Caco-2 (cell line): ENCODE results near the gene RDH11. TPM values are rescaled to one million over a fixed set of nuclear protein-coding genes. Genes with fewer than 3 reads are reported as not detected.

Source experiments
- BruUV-seq: library from RNA; stranded (reverse); fragments of 400-500 nt; replicated peaks from 2 replicates; lab custom pipeline; 2021; lab: Mats Ljungman, UMichigan
- CTCF ChIA-PET: fragments of 300-600 bp; sonication (Branson Sonifier 250); formaldehyde crosslinking; loops from one replicate; lab custom pipeline; 2022; ENCODE audit warnings: antibody characterized with exemption; lab: Charles Lee
- POLR2A ChIA-PET: fragments of 300-600 bp; sonication (Branson Sonifier 250); formaldehyde crosslinking; loops from one replicate; lab custom pipeline; 2022; ENCODE audit warnings: antibody characterized with exemption; lab: Charles Lee
- DNase-seq, 2 experiments: peaks; one replicate each; pipeline versions ENCODE4 v3.0.0 to v3.0.0-alpha.2; 2020 to 2022
- H3K27me3 ChIP-seq: replicated peaks from 2 replicates; pipeline ENCODE4 v1.6.0; 2011; ENCODE audit warnings: low read length; ENCODE audit not compliant: control insufficient read depth, insufficient read depth
- H3K36me3 ChIP-seq: 2 replicates; pipeline ENCODE4 v1.5.1; 2011; ENCODE audit warnings: low read length; ENCODE audit not compliant: control insufficient read depth, insufficient read depth
- H3K4me1 ChIP-seq: fragments of 250-450 bp; sonication (Bioruptor Pico); 2 replicates; pipeline ENCODE4 v1.5.1; 2020; ENCODE audit warnings: mild to moderate bottlenecking
- H3K4me3 ChIP-seq: 2 replicates; pipeline ENCODE4 v1.5.1; 2011; ENCODE audit warnings: low read depth, mild to moderate bottlenecking, control low read depth, low read length
- H3K9me3 ChIP-seq: fragments of 250-450 bp; sonication (Bioruptor Pico); 2 replicates; pipeline ENCODE4 v1.5.1; 2020; ENCODE audit warnings: mild to moderate bottlenecking, moderate library complexity
- H3K27ac Mint-ChIP-seq: one replicate; pipeline ENCODE4 v1.8.0; 2022; ENCODE audit warnings: mixed read lengths; ENCODE audit not compliant: unreplicated experiment
- H3K27me3 Mint-ChIP-seq: one replicate; pipeline ENCODE4 v1.8.0; 2022; ENCODE audit warnings: mixed read lengths; ENCODE audit not compliant: insufficient read depth, unreplicated experiment
- H3K36me3 Mint-ChIP-seq: one replicate; pipeline ENCODE4 v1.8.0; 2022; ENCODE audit warnings: mild to moderate bottlenecking, mixed read lengths; ENCODE audit not compliant: insufficient read depth, unreplicated experiment
- H3K4me1 Mint-ChIP-seq: one replicate; pipeline ENCODE4 v1.8.0; 2022; ENCODE audit warnings: low read depth, mixed read lengths; ENCODE audit not compliant: unreplicated experiment
- H3K4me3 Mint-ChIP-seq: one replicate; pipeline ENCODE4 v1.8.0; 2022; ENCODE audit warnings: mild to moderate bottlenecking, moderate library complexity, mixed read lengths; ENCODE audit not compliant: unreplicated experiment
- H3K9me3 Mint-ChIP-seq: one replicate; pipeline ENCODE4 v1.8.0; 2022; ENCODE audit warnings: mixed read lengths; ENCODE audit not compliant: unreplicated experiment
- intact Hi-C: fragments of 100-400 bp; cut with micrococcal nuclease; formaldehyde crosslinking; loops from one replicate; pipeline ENCODE4 v1.10.0; 2022; ENCODE audit not compliant: unreplicated experiment
- total RNA-seq: library from RNA; stranded (reverse); gene quantifications from 2 replicates; pipeline ENCODE4 v1.2.3, GENCODE V29; 2022
- TF ChIP-seq, protein P1 (sequence below), 2 experiments: fragments of 200-600 bp in 1 of 2; IDR thresholded peaks; 1 replicate in 1 of 2; 2 replicates in 1 of 2; pipeline versions ENCODE4 v1.5.1 to v1.8.0; 2011 to 2022; ENCODE audit warnings: antibody characterized with exemption in 1 of 2, control low read depth in 1 of 2, inconsistent platforms in 1 of 2, low read depth in 1 of 2, low read length in 1 of 2, mild to moderate bottlenecking in 1 of 2, moderate library complexity in 1 of 2; ENCODE audit not compliant: insufficient read depth in 1 of 2, severe bottlenecking in 1 of 2, unreplicated experiment in 1 of 2

Gene RDH11
- total RNA-seq, 1 experiment from 2014 or later = 83.1 TPM

DNA sequence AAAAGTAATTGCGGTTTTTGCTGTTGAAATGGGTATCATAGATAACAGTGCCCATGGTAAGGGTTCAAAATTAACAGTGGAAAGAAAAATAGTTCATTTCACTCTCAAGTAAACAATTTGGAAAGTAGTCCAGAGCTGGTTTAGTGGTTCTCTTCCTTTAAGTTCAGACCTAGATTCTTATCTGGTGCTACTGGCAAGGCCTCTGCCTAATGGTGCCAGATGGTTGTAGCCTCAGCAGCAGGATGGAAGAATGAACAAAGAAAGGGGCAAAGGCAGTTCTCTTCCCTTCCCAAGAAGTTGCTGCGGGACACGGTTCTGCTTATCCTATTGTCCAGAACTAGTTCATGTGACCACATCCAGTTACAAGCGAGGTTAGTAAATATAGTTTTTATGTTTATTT is 65.4 kb downstream of the RDH11 start:
- intact Hi-C loops = no loop called here
- no peaks in the 10 kb centered on the region for H3K9me3 Mint-ChIP-seq
- ChIA-PET POLR2A (no interaction called here), CTCF (interaction anchor here (0.8 kb wide), 1 partner anchor 74 kb away, joined by 3 read pairs; no protein-coding TSS in a partner anchor)
- no peaks in the 10 kb centered on the region for H3K27me3 ChIP-seq
- no peaks in the 10 kb centered on the region for H3K36me3 Mint-ChIP-seq
- no TSS peak for BruUV-seq
- H3K9me3 ChIP-seq = no peaks in the 10 kb centered on the region
- TF ChIP-seq, protein P1, sequence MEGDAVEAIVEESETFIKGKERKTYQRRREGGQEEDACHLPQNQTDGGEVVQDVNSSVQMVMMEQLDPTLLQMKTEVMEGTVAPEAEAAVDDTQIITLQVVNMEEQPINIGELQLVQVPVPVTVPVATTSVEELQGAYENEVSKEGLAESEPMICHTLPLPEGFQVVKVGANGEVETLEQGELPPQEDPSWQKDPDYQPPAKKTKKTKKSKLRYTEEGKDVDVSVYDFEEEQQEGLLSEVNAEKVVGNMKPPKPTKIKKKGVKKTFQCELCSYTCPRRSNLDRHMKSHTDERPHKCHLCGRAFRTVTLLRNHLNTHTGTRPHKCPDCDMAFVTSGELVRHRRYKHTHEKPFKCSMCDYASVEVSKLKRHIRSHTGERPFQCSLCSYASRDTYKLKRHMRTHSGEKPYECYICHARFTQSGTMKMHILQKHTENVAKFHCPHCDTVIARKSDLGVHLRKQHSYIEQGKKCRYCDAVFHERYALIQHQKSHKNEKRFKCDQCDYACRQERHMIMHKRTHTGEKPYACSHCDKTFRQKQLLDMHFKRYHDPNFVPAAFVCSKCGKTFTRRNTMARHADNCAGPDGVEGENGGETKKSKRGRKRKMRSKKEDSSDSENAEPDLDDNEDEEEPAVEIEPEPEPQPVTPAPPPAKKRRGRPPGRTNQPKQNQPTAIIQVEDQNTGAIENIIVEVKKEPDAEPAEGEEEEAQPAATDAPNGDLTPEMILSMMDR (IDR thresholded peaks at IDR 0.05; ENCODE audit: insufficient read depth in 1 of 2, low read depth in 1 of 2, low read length in 1 of 2, severe bottlenecking in 1 of 2, unreplicated experiment in 1 of 2) = no peak
- no peaks in the 10 kb centered on the region for H3K36me3 ChIP-seq
- H3K27ac Mint-ChIP-seq = no peak overlapping the region
- no peaks in the 10 kb centered on the region for H3K4me1 ChIP-seq
- no peak for DNase-seq
- no peaks in the 10 kb centered on the region for H3K4me1 Mint-ChIP-seq
- no peak overlapping the region for H3K4me3 ChIP-seq
- no peaks in the 10 kb centered on the region for H3K27me3 Mint-ChIP-seq
- no peak overlapping the region for H3K4me3 Mint-ChIP-seq

DNA sequence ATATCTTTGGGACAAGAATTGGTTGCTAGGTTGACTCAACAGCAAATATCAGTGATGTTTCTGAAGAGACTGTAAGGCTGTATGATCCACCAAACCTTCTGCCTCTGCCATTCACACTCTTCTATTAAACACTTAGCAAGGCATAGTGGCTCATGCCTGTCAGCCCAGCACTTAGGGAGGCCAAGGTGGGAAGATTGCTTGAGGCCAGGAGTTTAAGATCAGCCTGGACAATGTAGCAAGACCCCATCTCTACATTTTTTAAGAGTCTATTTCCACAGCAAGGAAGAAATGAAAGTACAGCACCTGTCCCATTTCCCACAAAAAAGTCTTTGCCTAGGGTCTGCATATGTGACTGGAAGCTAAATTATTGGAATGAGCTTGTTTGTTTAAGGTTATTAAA is 68.0 kb downstream of the RDH11 start:
- no peaks in the 10 kb centered on the region for H3K27me3 Mint-ChIP-seq
- BruUV-seq = no TSS peak
- Histone ChIP-seq H3K27me3 (no peaks in the 10 kb centered on the region), H3K4me3 (no peak overlapping the region), H3K4me1 (no peaks in the 10 kb centered on the region), H3K36me3 (no peaks in the 10 kb centered on the region), H3K9me3 (no peaks in the 10 kb centered on the region)
- no peaks in the 10 kb centered on the region for H3K4me1 Mint-ChIP-seq
- TF ChIP-seq, protein P1 (IDR thresholded peaks at IDR 0.05; ENCODE audit: insufficient read depth in 1 of 2, low read depth in 1 of 2, low read length in 1 of 2, severe bottlenecking in 1 of 2, unreplicated experiment in 1 of 2) = no peak
- intact Hi-C loops = no loop called here
- no peak for DNase-seq
- no peaks in the 10 kb centered on the region for H3K9me3 Mint-ChIP-seq
- CTCF ChIA-PET = no interaction called here
- H3K36me3 Mint-ChIP-seq = no peaks in the 10 kb centered on the region
- H3K27ac Mint-ChIP-seq = no peak overlapping the region
- no peak overlapping the region for H3K4me3 Mint-ChIP-seq
- POLR2A ChIA-PET = no interaction called here

Other genes starting within 250 kb of the RDH11 start
- 0.19 TPM in 1 of 2 replicates, not detected in the other for gene TMEM229B, start 207.0 kb downstream of the RDH11 start, total RNA-seq
- gene PLEKHH1, start 162.5 kb downstream of the RDH11 start, total RNA-seq = 32.4 and 41.2 TPM in 2 replicates
- gene PIGH, start 95.5 kb downstream of the RDH11 start, total RNA-seq = 16.9 and 20.4 TPM in 2 replicates
- gene ARG2, start 75.8 kb downstream of the RDH11 start, total RNA-seq = 22.6 and 22.8 TPM in 2 replicates
- gene VTI1B, start 21.1 kb downstream of the RDH11 start, total RNA-seq = 102 and 117 TPM in 2 replicates
- gene RDH12, start 6.1 kb upstream of the RDH11 start, total RNA-seq = 0.28 TPM in 1 of 2 replicates, not detected in the other
- gene ZFYVE26, start 120.8 kb upstream of the RDH11 start, total RNA-seq = 23.2 and 27.2 TPM in 2 replicates
- 16.7 and 22.4 TPM in 2 replicates for gene RAD51B, start 124.0 kb upstream of the RDH11 start, total RNA-seq